Tibial artery (tissue), 4 donors: Measurements from ENCODE around the gene CD72.

Source experiments
- DNase-seq, 2 donors: peaks; one replicate each; pipeline ENCODE4 v3.0.0-alpha.2; 2019
- H3K27ac ChIP-seq, 2 donors: fragments of 200-600 bp; sonication (generic) in 1 of 2; 1 replicate in 1 of 2; 2 replicates in 1 of 2; pipeline ENCODE4 v1.5.1; 2018 to 2019; ENCODE audit warnings: mild to moderate bottlenecking in 1 of 2
- H3K27me3 ChIP-seq, 2 donors: fragments of 200-600 bp; sonication (generic) in 1 of 2; one replicate each; pipeline versions ENCODE4 v1.5.1 to v1.6.0; 2016 to 2019
- H3K36me3 ChIP-seq, 3 donors: fragments of 200-600 bp; sonication (generic) in 2 of 3; one replicate each; pipeline ENCODE4 v1.5.1; 2016 to 2019; ENCODE audit warnings: mild to moderate bottlenecking in 2 of 3
- H3K4me1 ChIP-seq, 4 donors: fragments of 200-600 bp; sonication (generic) in 2 of 4; 1 replicate in 3 of 4; 2 replicates in 1 of 4; pipeline ENCODE4 v1.5.1; 2016 to 2019
- H3K4me3 ChIP-seq, 2 donors: fragments of 200-600 bp; sonication (generic) in 1 of 2; 1 replicate in 1 of 2; 2 replicates in 1 of 2; pipeline ENCODE4 v1.5.1; 2018 to 2019; ENCODE audit warnings: mild to moderate bottlenecking in 2 of 2
- H3K9me3 ChIP-seq, 3 donors: fragments of 200-600 bp; sonication (generic) in 1 of 3; one replicate each; pipeline ENCODE4 v1.5.1; 2016 to 2019
- intact Hi-C: fragments of 100-400 bp; cut with DNase I; formaldehyde crosslinking; loops from one replicate; pipeline ENCODE4 v1.15.0; 2023; ENCODE audit warnings: low total_unique reads
- TF ChIP-seq, protein P1 (sequence below), 2 experiments: fragments of 200-600 bp in 1 of 2; fragments of 450-650 bp in 1 of 2; IDR thresholded peaks; one replicate each; pipeline ENCODE4 v1.5.1; 2017 to 2019; ENCODE audit warnings: antibody characterized with exemption in 2 of 2, mild to moderate bottlenecking in 1 of 2, moderate library complexity in 1 of 2

Gene CD72

DNA sequence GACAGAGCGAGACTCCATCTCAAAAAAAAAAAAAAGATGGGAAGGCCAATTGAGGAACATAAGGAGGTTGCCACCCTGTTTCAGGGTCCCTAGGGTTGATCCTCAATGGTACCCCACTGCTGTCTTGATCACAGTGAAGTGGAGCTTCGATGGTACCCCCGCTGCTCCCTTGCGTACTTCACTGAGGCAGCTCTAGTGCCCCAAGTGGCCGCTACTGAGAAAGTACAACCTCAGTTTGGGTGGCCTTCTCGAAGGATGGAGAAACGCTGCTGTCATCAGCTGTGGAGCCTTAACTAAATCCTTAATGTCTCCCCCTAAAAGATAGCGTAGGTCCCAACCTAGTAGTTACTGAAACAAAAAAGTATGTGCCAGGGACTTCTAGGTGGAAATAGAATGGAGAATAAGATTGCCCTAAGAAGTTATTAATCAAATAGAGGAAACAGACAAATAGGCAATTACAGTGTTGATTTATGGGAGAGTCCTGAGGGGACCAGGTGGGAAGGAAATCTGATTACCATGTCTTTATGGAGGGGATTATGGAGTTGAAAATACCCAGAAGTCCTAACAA, 6.9 kb downstream of the CD72 start:
- peaks cover 0 to under 1% of the 10 kb centered on the region in 2 donors for H3K27me3 ChIP-seq
- peaks cover 1 to 15% (median 13%) of the 10 kb centered on the region in 4 donors for H3K4me1 ChIP-seq
- no peak overlapping the region for H3K27ac ChIP-seq
- H3K4me3 ChIP-seq, result no peak overlapping the region
- intact Hi-C loops, result no loop called here
- H3K9me3 ChIP-seq, result no peaks in the 10 kb centered on the region
- H3K36me3 ChIP-seq, result peaks cover 19 to 35% (median 20%) of the 10 kb centered on the region in 3 donors
- peak in 1 of 2 donors; percentile 57 for DNase-seq
- TF ChIP-seq, protein P1, sequence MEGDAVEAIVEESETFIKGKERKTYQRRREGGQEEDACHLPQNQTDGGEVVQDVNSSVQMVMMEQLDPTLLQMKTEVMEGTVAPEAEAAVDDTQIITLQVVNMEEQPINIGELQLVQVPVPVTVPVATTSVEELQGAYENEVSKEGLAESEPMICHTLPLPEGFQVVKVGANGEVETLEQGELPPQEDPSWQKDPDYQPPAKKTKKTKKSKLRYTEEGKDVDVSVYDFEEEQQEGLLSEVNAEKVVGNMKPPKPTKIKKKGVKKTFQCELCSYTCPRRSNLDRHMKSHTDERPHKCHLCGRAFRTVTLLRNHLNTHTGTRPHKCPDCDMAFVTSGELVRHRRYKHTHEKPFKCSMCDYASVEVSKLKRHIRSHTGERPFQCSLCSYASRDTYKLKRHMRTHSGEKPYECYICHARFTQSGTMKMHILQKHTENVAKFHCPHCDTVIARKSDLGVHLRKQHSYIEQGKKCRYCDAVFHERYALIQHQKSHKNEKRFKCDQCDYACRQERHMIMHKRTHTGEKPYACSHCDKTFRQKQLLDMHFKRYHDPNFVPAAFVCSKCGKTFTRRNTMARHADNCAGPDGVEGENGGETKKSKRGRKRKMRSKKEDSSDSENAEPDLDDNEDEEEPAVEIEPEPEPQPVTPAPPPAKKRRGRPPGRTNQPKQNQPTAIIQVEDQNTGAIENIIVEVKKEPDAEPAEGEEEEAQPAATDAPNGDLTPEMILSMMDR (IDR thresholded peaks at IDR 0.05), result peak; percentile 54 to 65

DNA sequence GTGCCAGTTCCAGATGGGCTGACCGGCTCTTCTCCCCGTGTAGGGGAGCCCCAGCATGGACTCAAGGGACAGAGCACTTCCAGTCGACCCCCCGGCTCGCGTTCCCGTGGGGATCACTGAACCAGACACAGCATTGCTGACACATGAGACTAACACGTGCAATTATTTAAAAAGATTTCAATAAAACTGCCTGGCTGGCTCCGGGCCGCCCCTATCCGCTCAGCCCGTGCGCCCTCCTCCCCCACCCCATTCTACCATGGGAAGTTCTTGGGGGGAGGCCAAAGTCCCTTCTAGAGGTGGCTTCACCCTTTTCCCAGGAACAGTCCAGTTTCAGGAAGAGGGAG, 8.4 kb downstream of the CD72 start:
- Histone ChIP-seq H3K27ac (peak overlapping the region in 1 of 2 donors; percentile 49), H3K9me3 (no peaks in the 10 kb centered on the region), H3K4me1 (peaks cover 5 to 22% (median 18%) of the 10 kb centered on the region in 4 donors), H3K36me3 (peaks cover 19 to 35% (median 20%) of the 10 kb centered on the region in 3 donors), H3K27me3 (no peaks in the 10 kb centered on the region), H3K4me3 (no peak overlapping the region)
- TF ChIP-seq, protein P1 (IDR thresholded peaks at IDR 0.05), result no peak
- no peak for DNase-seq
- intact Hi-C loops, result loop anchor here (5.0 kb wide), 1 partner anchor 33 kb away; no protein-coding TSS in a partner anchor

DNA sequence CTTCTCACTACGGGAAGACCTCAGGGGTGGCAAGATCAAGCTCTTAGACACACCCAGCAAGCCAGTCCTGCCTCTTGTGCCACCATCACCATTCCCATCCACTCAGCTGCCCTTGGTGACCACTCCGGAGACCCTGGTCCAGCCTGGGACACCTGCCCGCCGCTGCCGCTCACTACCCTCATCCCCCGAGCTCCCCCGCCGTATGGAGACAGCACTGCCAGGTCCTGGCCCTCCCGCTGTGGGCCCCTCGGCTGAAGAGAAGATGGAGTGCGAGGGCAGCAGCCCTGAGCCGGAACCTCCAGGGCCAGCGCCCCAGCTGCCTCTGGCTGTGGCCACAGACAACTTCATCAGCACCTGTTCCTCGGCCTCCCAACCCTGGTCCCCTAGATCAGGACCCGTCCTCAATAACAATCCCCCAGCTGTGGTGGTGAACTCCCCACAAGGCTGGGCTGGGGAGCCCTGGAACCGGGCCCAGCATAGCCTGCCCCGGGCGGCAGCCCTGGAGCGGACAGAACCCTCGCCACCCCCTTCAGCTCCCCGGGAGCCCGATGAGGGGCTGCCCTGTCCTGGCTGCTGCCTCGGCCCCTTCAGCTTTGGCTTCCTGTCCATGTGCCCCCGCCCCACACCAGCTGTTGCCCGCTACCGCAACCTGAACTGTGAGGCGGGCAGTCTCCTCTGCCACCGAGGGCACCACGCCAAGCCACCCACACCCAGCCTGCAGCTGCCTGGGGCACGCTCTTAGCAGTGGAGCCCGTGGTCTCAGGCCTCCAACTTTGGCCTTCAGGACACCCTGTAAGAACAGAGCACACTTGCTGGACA, 9.0 kb downstream of the CD72 start:
- Histone ChIP-seq H3K36me3 (peaks cover 19 to 35% (median 20%) of the 10 kb centered on the region in 3 donors), H3K27me3 (no peaks in the 10 kb centered on the region), H3K9me3 (no peaks in the 10 kb centered on the region), H3K4me3 (no peak overlapping the region), H3K27ac (peak overlapping the region in 1 of 2 donors; percentile 49), H3K4me1 (peaks cover 5 to 22% (median 20%) of the 10 kb centered on the region in 4 donors)
- TF ChIP-seq, protein P1 (IDR thresholded peaks at IDR 0.05), result no peak
- no peak for DNase-seq
- intact Hi-C loops, result loop anchor here (5.0 kb wide), 1 partner anchor 33 kb away; no protein-coding TSS in a partner anchor

DNA sequence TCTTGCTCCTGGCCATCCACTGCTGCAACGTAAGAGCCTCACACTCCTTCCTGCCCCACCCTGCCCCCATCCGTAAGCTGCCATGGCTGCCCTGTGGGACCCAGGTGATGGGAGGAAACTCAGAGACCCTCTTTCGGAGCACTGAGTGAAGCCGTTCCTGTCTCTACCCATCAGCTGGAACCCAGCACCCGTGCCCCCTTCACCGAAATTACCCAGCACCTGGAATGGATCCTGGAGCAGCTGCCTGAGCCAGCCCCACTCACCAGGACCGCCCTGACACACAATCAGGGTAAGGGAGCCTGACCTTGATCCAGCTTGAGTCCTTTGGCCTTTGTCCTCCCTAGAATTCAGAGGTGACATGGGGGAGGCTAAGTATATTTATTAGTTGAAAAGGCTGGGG, 10.0 kb downstream of the CD72 start:
- no peaks in the 10 kb centered on the region for H3K27me3 ChIP-seq
- H3K9me3 ChIP-seq, result no peaks in the 10 kb centered on the region
- no peak overlapping the region for H3K27ac ChIP-seq
- H3K4me3 ChIP-seq, result no peak overlapping the region
- H3K4me1 ChIP-seq, result peaks cover 5 to 23% (median 22%) of the 10 kb centered on the region in 4 donors
- DNase-seq, result no peak
- peaks cover 19 to 35% (median 20%) of the 10 kb centered on the region in 3 donors for H3K36me3 ChIP-seq
- TF ChIP-seq, protein P1 (IDR thresholded peaks at IDR 0.05), result no peak
- intact Hi-C loops, result loop anchor here (5.0 kb wide), 1 partner anchor 34 kb away; no protein-coding TSS in a partner anchor

DNA sequence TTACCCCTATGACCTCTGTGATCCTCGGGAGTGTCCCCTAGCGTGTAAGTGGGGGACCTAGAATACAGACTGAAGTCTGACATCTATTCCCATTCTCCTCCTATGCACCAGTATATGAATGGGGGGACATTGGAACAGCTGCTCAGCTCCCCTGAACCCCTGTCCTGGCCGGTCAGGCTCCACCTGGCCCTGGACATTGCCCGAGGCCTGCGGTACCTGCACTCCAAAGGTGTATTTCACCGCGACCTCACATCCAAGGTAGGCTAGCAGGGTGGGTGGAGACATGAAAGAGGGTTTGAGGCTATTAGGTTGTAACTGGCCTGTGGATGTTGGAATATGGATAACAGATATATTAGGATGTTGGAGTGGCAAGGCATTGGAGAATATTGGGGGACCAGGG, 11.5 kb downstream of the CD72 start:
- H3K9me3 ChIP-seq, result no peaks in the 10 kb centered on the region
- peak overlapping the region; percentile 91 to 94 for H3K27ac ChIP-seq
- TF ChIP-seq, protein P1 (IDR thresholded peaks at IDR 0.05), result no peak
- H3K4me3 ChIP-seq, result peak overlapping the region; percentile 84 to 94
- H3K4me1 ChIP-seq, result peaks cover 5 to 29% (median 28%) of the 10 kb centered on the region in 4 donors
- no peak for DNase-seq
- H3K36me3 ChIP-seq, result peaks cover 19 to 35% (median 20%) of the 10 kb centered on the region in 3 donors
- H3K27me3 ChIP-seq, result no peaks in the 10 kb centered on the region
- intact Hi-C loops, result loop anchor here (5.0 kb wide), 1 partner anchor 36 kb away; no protein-coding TSS in a partner anchor
